ENCODE data around the gene NRXN3.

The NRXN3 gene

DNA sequence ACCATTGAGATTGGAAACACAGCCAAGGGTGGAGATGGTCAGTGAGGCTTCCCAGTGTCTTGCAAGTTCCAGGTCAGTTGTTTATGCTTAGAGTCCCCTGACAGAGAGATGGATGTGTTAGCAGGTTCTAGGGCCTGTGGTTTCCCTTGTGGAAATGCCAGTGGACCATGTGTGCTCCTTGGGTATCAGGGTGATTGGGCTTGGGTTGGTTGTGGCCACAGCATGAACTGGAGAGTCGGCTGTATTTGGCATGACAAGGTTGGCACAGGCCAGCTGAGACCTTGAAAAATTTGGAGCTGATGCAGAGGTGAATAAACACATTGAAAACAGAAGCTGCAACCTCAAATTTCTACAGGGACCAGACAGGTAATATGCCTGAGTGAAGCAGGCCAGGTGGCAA lies 1373.2 kb downstream of the NRXN3 start:
- DNase-seq (ENCODE audit: low spot score), result no peak

DNA sequence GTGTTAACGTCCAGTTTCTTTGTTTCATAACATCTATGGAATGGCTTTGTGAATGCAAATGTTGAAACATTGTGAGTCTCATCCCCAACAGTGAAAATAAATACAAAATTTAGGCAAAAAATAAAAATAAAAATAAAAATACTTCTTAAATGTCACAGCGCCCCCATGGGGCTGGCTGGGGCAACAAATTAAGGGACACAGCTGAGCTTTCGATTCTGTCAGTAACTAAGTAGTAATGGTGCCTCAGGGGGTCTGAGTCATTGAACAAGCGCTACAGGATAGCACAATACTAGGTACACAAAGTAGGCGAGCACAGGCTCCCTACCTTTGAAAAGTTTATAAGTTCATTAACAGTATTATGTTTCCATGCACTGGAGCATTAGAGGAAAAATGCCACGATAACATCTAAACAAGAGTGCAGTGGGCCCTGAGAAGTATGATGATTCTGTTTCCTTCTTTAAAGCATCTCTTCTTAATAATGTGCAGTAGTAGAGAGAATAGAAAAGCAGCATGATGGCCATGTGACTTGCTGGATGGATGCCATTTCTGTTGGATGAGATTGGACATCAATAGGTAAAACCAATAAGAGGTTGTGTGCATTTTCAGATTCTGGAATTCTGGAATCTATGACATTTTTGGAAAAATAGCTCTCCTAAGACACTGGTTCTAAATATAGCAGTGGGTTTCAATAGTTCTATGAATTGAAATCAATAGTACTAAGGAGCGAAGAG lies 1374.0 kb downstream of the NRXN3 start:
- peak; percentile 4 for DNase-seq (ENCODE audit: low spot score)

DNA sequence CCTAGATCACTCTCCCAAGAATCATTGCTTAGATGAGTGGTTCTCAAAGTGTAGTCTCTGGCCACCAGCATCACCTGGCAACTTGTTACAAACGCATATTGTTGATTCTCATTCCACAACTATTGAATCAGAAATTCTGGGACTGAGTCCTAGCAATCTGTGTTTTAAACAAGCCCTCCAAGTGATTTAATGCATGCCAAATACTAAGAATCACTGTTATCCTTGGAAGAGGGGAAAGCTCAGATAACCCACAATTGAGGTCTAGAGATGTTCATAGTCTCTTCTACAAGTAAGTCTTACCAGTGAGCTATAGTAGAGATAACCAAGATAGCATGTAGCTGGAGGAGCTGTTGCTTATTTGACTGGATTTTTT lies 1374.5 kb downstream of the NRXN3 start:
- no peak for DNase-seq (ENCODE audit: low spot score)

DNA sequence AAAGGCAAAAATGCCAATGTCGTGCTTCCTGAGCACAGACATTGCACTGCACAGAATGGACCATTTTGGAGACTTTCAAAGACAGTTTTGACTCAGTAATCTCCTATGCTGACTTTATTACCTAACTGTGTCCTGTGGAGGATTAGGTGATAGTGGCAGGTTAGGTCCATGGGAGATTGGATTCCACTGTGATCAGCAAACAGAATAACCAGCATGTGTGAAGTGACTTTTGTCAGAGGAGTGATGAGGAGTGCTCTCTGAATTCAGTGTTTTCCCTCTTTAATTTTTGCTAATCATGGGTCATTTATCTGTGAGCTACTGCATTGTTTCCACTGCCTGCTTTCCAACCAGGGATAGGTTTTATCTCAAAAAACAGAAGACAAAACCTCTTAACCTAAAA lies 1378.7 kb downstream of the NRXN3 start:
- no peak for DNase-seq (ENCODE audit: low spot score)

DNA sequence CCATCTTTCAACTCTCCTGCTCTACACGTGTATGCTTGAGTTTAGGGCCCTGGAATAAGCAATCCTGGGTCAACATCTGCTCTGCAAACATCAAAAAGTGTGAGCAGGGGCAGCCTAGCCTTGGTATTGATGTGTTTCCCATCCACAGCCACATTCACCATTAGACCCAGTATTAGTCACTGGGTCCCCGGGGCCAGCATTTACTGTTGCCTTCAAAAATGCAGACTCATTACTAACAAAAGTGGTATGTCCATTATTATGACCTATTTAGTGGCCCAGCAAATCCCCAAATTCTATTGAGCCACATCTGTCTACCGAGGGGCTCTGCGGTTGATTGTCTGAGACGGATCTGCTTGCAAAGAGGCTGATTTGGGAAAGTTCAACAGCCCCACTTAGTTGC lies 1379.3 kb downstream of the NRXN3 start:
- no peak for DNase-seq (ENCODE audit: low spot score)

DNA sequence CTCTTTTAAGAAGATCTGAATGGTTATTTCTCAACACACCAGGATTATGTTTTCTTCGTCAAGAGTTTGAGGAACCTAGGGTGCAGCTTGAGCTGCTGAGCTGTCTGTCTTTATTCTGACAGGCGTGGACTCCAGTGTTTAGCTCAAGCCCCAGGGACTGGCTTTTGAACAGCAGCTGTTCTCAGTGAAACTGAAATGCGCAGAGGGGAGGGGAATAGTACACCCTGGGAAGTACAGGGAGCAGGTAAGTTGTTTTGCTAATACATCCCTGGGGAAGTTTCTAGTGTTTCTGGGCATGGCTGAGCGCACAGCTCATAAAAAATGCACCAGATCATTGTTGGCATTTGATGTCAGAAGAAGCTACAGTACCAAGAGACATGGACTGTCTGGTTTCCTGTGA lies 1381.3 kb downstream of the NRXN3 start:
- no peak for DNase-seq (ENCODE audit: low spot score)

DNA sequence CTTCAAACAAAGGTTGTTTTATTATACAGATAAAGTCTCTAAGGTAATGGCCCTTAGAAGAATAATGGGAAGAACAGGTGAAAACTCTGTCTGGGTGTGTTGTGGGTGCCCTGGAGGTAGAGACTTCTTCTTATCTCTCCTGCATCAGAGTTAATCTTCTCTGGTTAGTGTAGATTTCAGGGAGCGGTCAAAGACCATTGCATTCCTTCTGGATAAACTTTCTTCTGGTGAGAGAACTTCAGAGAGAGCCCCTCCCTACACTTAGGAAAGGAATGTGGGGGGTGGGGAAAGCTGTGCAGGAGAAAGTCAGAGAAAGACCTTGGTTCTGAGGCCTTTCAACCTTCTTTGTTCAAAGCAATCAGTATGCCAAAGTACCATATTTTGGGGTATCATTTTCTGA lies 1382.6 kb downstream of the NRXN3 start:
- DNase-seq (ENCODE audit: low spot score), result no peak

DNA sequence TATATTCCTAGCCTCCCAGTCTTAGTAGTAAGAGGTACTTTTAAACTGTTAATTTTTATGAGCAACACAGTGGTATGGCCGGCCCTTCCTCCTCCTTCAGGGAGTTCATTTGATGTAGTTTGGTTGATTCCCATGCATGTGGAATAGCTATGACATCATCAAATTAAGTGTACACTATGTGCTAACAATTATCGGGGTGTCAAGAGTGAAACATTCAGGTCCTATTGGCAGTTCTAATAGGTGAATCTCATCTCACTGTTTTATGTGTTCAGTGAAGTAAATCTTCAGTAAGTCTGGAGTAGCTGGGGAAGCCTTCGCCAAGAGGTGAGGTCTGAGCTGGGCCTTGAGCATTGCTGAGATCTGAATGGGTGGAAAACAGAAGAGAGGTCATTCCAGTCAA lies 1384.6 kb downstream of the NRXN3 start:
- no peak for DNase-seq (ENCODE audit: low spot score)

DNA sequence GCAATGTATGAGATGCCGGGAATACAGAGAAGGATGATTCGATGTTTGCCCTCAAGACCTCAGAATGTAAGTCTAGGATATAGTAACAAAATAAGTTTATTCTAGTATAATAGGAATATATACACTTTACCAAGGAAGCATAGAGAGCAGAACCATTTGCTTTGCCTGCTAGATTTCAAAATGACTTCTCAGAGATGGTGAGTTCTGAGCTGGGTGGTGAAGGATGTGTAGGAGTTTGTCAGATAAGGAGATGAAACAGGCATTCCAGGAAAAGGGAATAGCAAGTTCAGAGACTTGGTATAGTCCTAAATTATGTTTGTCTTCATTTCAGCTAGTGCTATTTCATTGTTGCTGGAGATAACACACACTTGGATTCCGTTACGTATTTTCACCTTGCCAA lies 1385.3 kb downstream of the NRXN3 start:
- no peak for DNase-seq (ENCODE audit: low spot score)

DNA sequence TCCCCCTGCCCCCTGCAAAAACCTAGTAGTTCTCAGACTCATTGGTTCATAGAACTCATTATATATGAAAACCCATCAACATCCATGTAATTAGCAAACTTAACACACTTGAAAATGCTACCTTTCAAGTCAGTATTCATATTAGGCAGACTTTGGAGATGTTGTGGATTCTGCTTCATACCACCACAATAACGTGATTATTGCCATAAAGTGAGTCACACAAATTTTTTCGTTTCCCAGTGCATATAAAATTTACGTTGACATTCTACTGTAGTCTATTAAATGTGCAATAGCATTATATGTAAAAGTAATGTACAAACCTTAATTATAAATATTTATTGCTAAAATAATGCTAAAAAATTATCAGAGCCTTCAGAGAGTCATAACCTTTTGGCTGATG lies 1387.1 kb downstream of the NRXN3 start:
- DNase-seq (ENCODE audit: low spot score), result no peak

DNA sequence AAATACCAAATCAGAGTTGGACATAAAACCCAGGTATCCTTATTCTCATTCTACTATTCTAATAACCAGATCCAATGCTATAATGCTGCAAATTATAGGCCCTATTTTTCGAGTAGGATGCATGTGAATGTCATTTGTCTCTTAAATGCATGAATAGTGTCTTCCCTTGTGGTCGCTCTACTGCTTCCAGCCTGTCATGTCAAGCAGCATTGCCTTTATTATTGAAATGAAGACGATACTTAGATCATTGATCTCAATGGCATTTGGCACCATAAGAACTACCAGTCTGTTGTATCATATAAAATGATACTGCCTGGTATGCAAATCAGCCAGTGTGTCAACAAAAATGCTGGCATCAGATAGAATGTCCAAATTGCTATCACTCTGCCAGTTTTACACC lies 1392.0 kb downstream of the NRXN3 start:
- DNase-seq (ENCODE audit: low spot score), result no peak

DNA sequence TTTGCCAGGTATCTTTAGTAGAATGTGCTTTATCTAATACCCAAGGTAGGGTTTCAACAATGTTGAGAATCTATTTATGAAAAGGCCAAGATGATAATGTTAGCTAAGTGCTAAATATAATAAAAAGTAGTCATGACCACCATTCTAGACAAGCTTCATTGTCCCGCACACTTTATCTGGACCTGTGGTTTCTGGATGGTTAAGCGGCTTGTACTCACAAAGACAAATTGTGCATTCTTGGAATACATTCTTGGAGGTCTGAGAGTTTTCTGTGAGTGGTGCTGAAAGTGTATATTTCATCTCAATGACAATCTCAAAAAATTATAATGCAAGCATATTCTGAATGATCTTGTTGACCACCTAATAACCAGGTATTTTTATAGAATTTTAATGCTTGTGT lies 1394.2 kb downstream of the NRXN3 start:
- no peak for DNase-seq (ENCODE audit: low spot score)

DNA sequence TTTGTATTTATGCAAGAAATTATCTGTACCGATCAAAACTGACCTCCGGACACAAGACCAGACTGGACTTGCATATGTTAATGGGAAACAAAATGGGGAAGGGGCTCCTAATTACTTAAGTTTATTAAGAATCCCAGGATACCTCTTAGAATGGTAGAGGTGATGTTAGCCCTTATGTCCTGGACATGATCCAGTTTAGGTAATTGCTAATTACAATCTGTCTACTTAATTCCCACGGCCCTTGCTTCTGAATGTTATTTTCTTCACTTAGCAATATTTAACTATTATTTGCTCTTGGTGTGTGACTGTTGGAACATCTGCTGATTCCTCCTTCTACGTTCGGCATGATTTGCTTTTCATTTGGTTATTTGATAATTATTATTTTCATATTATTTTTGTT lies 1397.1 kb downstream of the NRXN3 start:
- DNase-seq (ENCODE audit: low spot score), result no peak

DNA sequence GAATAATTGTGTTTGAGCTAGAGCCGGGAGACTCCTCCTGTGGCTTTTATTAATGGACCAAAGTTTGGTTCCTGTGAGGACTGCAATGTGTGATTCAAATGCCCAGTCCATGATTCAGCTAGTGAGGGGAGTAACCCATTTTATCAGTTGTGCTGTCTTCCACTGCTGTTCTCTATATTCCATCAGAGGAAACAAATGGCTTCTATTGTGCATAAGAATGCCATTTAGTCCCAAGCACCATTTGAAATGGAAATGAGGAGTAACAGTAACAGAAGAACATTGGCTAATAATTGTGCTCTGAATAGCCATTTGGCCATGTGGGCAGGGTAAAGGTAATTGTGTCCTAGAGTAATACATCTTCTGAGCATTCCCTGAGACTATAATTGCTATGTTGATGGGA lies 1398.4 kb downstream of the NRXN3 start:
- no peak for DNase-seq (ENCODE audit: low spot score)

DNA sequence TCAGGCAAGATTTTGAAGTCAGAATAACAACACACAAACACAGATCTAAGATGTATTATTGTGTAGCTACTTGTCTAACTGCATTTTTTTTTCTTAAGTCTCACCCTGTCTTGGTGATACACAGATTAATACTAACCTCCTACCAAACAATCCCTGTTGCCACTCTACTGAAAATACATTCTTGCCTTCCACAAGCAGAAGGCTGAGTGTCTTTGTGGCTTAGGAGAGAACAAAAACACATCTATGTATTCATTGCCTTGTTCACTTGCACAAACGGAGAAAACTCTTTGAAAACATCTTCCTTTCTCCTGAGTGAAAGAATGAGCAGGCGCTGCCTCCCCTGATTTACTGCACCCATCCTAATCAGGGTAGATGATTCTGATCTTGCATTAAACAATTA lies 1398.9 kb downstream of the NRXN3 start:
- no peak for DNase-seq (ENCODE audit: low spot score)

DNA sequence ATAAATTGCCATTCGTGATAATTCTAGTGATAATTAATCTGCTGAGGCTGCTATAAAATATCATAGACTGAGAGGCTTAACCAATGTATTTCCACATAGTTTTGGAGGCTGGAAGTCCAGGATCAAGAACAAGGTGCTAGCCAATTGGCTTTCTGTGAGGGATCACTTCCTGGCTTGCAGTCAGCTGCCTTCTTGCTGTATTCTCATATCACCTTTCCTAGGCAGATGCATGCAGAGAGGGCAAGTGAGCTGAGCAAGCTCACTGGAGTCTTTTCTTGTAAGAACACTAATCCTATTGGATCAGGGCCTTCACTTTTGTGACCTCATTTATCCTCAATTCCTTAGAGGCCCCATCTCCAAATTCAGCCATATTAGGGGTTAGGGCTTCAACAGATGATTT lies 1400.5 kb downstream of the NRXN3 start:
- DNase-seq (ENCODE audit: low spot score), result no peak

DNA sequence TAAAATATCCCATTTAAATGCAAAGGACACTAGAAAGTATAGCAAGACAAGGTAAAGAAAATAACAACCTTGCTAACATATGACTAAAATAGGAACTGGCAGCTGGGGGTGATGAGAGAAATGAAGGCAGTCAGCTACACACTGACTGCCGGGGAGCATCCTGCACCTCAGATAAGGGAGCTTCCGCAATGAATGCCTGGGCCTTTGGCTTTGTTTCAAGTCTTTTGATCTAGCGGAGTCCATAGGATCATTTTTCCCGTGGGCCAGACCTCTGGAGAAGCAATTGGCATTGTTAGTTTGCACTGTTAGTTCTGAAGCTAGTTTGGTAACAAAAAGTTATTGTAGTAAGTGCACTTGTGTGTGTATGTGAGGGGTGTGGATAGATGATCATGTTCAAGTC lies 1401.2 kb downstream of the NRXN3 start:
- no peak for DNase-seq (ENCODE audit: low spot score)

DNA sequence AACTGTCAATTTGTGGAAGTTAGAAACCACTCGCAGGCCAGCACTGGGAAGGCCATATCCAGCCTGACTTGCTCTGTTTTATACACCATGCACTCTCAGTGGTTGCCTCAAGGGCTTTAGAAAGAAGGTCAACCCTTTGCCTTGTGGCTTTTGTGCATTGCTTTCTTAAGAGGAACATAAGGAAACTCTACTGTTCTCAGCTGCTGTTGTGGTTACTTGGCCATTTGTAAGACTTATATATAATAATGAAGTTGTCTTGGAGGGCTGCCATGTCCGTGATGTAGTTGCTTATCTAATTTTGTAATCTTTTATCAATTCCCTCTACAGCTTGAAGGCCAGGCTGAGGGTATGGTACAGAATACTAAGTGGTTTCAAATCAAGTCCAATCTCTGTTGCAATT lies 1403.3 kb downstream of the NRXN3 start:
- DNase-seq (ENCODE audit: low spot score), result no peak

DNA sequence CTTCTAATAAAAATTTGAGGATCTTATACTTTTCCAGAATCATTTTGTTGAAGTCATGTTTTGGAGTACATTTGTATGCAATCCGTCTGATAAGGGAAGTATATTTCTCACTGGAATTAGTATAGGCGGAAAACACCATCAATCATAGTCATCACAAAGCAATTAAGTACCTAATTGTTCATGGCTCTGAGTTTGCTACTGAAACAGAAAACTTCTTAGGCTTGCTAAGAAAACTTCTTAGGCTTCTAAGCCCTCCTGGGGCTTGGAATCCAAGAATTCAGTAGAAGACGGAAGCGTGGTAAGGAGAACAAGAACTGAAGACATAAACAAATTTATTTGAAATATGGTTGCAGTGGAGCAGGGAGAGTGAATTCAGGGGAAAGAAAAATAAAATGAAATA lies 1404.9 kb downstream of the NRXN3 start:
- no peak for DNase-seq (ENCODE audit: low spot score)

DNA sequence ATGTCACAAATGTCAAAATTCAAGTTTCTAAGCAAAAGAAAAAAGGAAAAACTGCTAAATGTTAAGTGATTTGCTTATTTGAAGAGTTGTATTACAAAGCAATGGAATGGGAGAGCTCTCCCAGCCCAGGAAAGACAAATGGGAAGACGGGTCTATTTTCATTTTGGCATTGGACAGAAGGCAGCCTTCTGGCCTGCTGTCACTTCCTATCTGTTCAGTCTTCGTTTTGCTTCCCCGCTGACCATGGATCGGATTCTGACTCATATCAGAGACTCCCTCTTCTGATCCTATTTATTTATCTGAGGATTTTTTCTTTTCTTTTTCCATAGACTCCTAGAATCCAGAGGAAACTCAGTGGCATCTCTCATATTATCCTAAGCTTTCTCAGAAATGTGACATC lies 1406.3 kb downstream of the NRXN3 start:
- no peak for DNase-seq (ENCODE audit: low spot score)

DNA sequence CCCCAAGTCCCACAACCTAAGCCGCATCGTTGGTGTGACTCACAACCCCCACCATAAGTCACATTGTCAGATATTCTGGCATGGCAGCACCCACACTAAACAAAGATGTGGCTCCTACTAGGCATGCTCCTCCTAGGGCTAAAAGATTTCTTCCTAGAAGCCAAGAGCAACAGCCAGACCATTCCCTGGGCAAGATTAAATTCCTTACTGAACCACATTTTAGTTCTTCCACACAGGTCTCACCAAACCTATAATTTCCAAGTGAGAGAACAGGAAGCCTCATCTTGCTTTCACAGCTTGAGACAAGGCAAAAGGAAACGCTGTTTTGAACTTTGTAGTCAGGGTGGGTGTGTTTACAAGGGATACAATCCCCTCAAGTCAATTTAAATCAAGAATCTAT lies 1408.3 kb downstream of the NRXN3 start:
- DNase-seq (ENCODE audit: low spot score), result no peak

DNA sequence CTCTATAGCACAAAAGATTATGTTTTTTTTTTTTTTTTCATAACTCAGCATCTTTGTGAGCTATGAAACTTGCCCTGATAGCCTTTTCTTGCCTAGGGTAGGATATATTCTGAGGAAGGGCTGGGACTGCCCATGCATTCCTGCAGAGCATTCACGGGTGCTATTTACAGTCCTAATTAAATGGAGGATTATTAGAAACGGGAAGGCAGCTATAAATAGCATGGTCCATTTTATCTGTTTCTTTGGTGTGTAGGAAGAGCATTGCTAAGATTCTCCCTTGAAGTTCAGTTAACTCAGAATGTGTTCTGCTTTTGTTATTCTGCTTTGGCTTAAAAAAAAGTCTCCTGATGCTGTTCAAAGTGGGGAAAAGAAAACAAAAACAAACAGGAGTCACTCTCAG lies 1410.2 kb downstream of the NRXN3 start:
- no peak for DNase-seq (ENCODE audit: low spot score)

DNA sequence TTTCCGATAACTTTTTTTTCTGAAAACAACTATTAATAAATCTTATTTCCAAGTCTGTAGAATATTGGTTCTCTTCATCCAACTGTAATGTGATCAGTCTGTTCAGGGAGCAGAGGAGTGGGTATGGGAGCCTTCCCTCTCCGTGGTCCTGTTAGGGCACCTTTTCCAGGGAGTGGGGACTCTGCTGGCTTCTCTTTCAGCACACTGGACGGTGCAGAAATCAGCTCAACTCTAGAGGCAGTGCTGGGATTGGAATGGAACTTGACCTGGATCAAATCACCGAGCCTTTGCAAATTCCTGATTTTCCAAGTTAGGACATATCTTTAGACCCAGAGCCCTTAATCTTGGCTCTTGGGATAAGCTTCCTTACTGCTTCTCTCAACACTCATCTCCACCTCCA lies 1410.7 kb downstream of the NRXN3 start:
- DNase-seq (ENCODE audit: low spot score), result no peak

DNA sequence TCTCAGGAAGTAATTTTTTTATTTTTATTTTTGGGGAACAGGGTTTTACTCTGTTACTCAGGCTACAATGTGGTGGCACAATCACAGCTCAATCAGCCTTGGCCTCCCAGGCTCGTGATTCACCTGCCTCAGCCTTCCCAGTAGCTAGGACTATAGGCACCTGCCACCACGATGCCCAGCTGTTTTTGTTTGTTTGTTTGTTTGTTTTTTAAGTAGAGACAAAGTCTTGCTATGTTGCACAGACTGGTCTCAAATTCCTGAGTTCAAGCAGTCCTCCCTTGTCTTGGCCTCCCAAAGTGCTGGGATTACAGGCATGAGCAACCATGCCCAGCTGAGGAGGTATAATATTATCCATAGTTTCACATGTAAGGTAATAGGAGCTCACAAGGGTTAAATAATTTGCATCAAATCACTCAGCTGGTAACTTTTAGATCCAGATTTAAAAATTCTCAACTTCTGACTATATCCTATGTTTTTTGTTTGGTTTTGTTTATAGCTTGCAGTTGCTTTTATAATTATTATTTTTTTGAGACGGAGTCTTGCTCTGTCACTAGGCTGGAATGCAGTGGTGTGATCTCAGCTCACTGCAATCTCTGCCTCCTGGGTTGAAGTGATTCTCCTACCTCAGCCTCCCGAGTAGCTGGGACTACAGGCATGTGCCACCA lies 1411.9 kb downstream of the NRXN3 start:
- DNase-seq (ENCODE audit: low spot score), result no peak
